GM11168 (cell line): Measurements from ENCODE around the gene LETM1.

Source experiments
- in situ Hi-C: fragments of 300-500 bp; cut with MboI; formaldehyde crosslinking; loops from one replicate; pipeline ENCODE4 v1.12.0; 2022; ENCODE audit warnings: low sequenced_read_pairs; ENCODE audit not compliant: unreplicated experiment

Gene LETM1

GRCh38 chr4:1856071-1856942 is at the start of gene LETM1:
Gene LETM1 (minus strand): TSS chr4:1856156. CDS start chr4:1855950, 206 bp downstream.
- in situ Hi-C loops: no loop called here

- in situ Hi-C loops: no loop called here
Measured at GRCh38 chr4:1904042-1904441, 48.1 kb upstream of the LETM1 start.

- in situ Hi-C loops: no loop called here
Measured at GRCh38 chr4:1903035-1903434, 47.1 kb upstream of the LETM1 start.

- in situ Hi-C loops: no loop called here
Measured at GRCh38 chr4:1902243-1902642, 46.3 kb upstream of the LETM1 start.

GRCh38 chr4:1901127-1901526 is 45.2 kb upstream of the LETM1 start:
- in situ Hi-C loops: no loop called here

- in situ Hi-C loops: no loop called here
Measured at GRCh38 chr4:1900624-1901023, 44.7 kb upstream of the LETM1 start.

GRCh38 chr4:1900087-1900433 is 44.1 kb upstream of the LETM1 start:
- in situ Hi-C loops: no loop called here

- in situ Hi-C loops: no loop called here
Measured at GRCh38 chr4:1899149-1900086, 43.5 kb upstream of the LETM1 start.

GRCh38 chr4:1898681-1899080 is 42.7 kb upstream of the LETM1 start:
- in situ Hi-C loops: no loop called here

GRCh38 chr4:1898007-1898406 is 42.1 kb upstream of the LETM1 start:
- in situ Hi-C loops: no loop called here

GRCh38 chr4:1896658-1896991 is 40.7 kb upstream of the LETM1 start:
- in situ Hi-C loops: no loop called here

- in situ Hi-C loops: no loop called here
Measured at GRCh38 chr4:1895971-1896657, 40.2 kb upstream of the LETM1 start.

- in situ Hi-C loops: no loop called here
Measured at GRCh38 chr4:1890979-1891570, 35.1 kb upstream of the LETM1 start.

GRCh38 chr4:1887052-1887451 is 31.1 kb upstream of the LETM1 start:
- in situ Hi-C loops: no loop called here

GRCh38 chr4:1885414-1885813 is 29.5 kb upstream of the LETM1 start:
- in situ Hi-C loops: no loop called here

- in situ Hi-C loops: no loop called here
Measured at GRCh38 chr4:1883583-1883982, 27.6 kb upstream of the LETM1 start.

- in situ Hi-C loops: no loop called here
Measured at GRCh38 chr4:1882850-1883271, 26.9 kb upstream of the LETM1 start.

- in situ Hi-C loops: no loop called here
Measured at GRCh38 chr4:1880332-1880731, 24.4 kb upstream of the LETM1 start.

- in situ Hi-C loops: no loop called here
Measured at GRCh38 chr4:1879485-1879884, 23.5 kb upstream of the LETM1 start.

- in situ Hi-C loops: no loop called here
Measured at GRCh38 chr4:1874201-1874600, 18.2 kb upstream of the LETM1 start.
